Osteocyte (in vitro differentiated cells): ENCODE data around the gene PLEK2. TPM values are rescaled to one million over a fixed set of nuclear protein-coding genes. Genes with fewer than 3 reads are reported as not detected.

ENCODE experiments used
- DNase-seq: peaks from one replicate; pipeline ENCODE4 v3.0.0; 2021; ENCODE audit warnings: mixed read lengths; ENCODE audit not compliant: unreplicated experiment; ENCODE audit errors: extremely low spot score
- H3K27ac Mint-ChIP-seq: one replicate; pipeline ENCODE4 v1.8.0; 2021; ENCODE audit warnings: mild to moderate bottlenecking, mixed read lengths; ENCODE audit not compliant: unreplicated experiment
- H3K27me3 Mint-ChIP-seq: one replicate; pipeline ENCODE4 v1.8.0; 2021; ENCODE audit warnings: mixed read lengths; ENCODE audit not compliant: unreplicated experiment
- H3K36me3 Mint-ChIP-seq: one replicate; pipeline ENCODE4 v1.8.0; 2021; ENCODE audit warnings: mixed read lengths; ENCODE audit not compliant: unreplicated experiment
- H3K4me1 Mint-ChIP-seq: one replicate; pipeline ENCODE4 v1.8.0; 2021; ENCODE audit warnings: mixed read lengths; ENCODE audit not compliant: unreplicated experiment
- H3K4me3 Mint-ChIP-seq: one replicate; pipeline ENCODE4 v1.8.0; 2021; ENCODE audit warnings: mild to moderate bottlenecking, moderate library complexity, mixed read lengths; ENCODE audit not compliant: unreplicated experiment
- H3K9me3 Mint-ChIP-seq: one replicate; pipeline ENCODE4 v1.8.0; 2021; ENCODE audit warnings: mixed read lengths; ENCODE audit not compliant: unreplicated experiment
- CTCF ChIP-seq: fragments of 200-600 bp; sonication (generic); IDR thresholded peaks from 2 replicates; pipeline ENCODE4 v1.5.0; 2021; ENCODE audit warnings: antibody characterized with exemption, mild to moderate bottlenecking, moderate library complexity
- total RNA-seq: library from RNA; stranded (reverse); gene quantifications from 2 replicates; pipeline ENCODE4 v1.2.1, GENCODE V29; 2021

PLEK2 gene
- total RNA-seq, 1 donor from 2014 or later, result not detected

- H3K27ac Mint-ChIP-seq, result peak within 1 kb of the TSS; percentile 97
- peak; percentile 100 for DNase-seq
- H3K4me3 Mint-ChIP-seq, result peak within 1 kb of the TSS; percentile 96
- H3K9me3 Mint-ChIP-seq, result no peaks in the 10 kb centered on the region
- no peaks in the 10 kb centered on the region for H3K27me3 Mint-ChIP-seq
- peak; percentile 97 for TF ChIP-seq CTCF
- peaks cover 7% of the 10 kb centered on the region for H3K36me3 Mint-ChIP-seq
- peaks cover 41% of the 10 kb centered on the region for H3K4me1 Mint-ChIP-seq
Measured at GRCh38 chr14:67359775-67360469, 52.0 kb downstream of the PLEK2 start, which contains the start of the genes ATP6V1D and EIF2S1. TSS of gene ATP6V1D (minus strand) at chr14:67359804. CDS start at chr14:67359698, 106 bp downstream. TSS of gene EIF2S1 (plus strand) at chr14:67360328. CDS start at chr14:67364768, 4,440 bp downstream.

- Mint-ChIP-seq H3K27ac (peak overlapping the region; percentile 97), H3K9me3 (no peaks in the 10 kb centered on the region), H3K4me3 (peak overlapping the region; percentile 96), H3K36me3 (peaks cover 2% of the 10 kb centered on the region), H3K4me1 (peaks cover 43% of the 10 kb centered on the region), H3K27me3 (no peaks in the 10 kb centered on the region)
- no peak for TF ChIP-seq CTCF
- no peak for DNase-seq
Measured at GRCh38 chr14:67358924-67359774, 52.8 kb downstream of the PLEK2 start.

- Mint-ChIP-seq H3K27ac (peak overlapping the region; percentile 97), H3K4me3 (peak overlapping the region; percentile 96), H3K9me3 (no peaks in the 10 kb centered on the region), H3K27me3 (no peaks in the 10 kb centered on the region), H3K4me1 (peaks cover 41% of the 10 kb centered on the region), H3K36me3 (peaks cover 6% of the 10 kb centered on the region)
- no peak for DNase-seq
- TF ChIP-seq CTCF, result no peak
Measured at GRCh38 chr14:67357969-67358354, 54.0 kb downstream of the PLEK2 start.

GRCh38 chr14:67357186-67357968 lies 54.6 kb downstream of the PLEK2 start:
- Mint-ChIP-seq H3K36me3 (peaks cover 8% of the 10 kb centered on the region), H3K27me3 (no peaks in the 10 kb centered on the region), H3K27ac (peak overlapping the region; percentile 60), H3K4me3 (peak overlapping the region; percentile 96), H3K4me1 (peaks cover 41% of the 10 kb centered on the region), H3K9me3 (no peaks in the 10 kb centered on the region)
- TF ChIP-seq CTCF, result no peak
- DNase-seq, result no peak
